Muscle of leg (tissue), 11 donors: Measurements from ENCODE around the gene CHST11. TPM values are rescaled to one million over a fixed set of nuclear protein-coding genes. Genes with fewer than 3 reads are reported as not detected.

Experiments used
- DNase-seq: peaks from one replicate; pipeline ENCODE4 v3.0.0; 2013
- H3K27ac ChIP-seq: one replicate; pipeline ENCODE4 v1.5.1; 2013; ENCODE audit warnings: mild to moderate bottlenecking, low read length, control low read depth
- H3K27me3 ChIP-seq: one replicate; pipeline ENCODE4 v1.6.1; 2013; ENCODE audit warnings: low read length; ENCODE audit not compliant: control insufficient read depth, insufficient read depth
- H3K36me3 ChIP-seq: one replicate; pipeline ENCODE4 v1.6.1; 2013; ENCODE audit warnings: low read length; ENCODE audit not compliant: control insufficient read depth, insufficient read depth
- H3K4me1 ChIP-seq: one replicate; pipeline ENCODE4 v1.6.1; 2013; ENCODE audit warnings: low read length; ENCODE audit not compliant: control insufficient read depth, insufficient read depth
- H3K4me3 ChIP-seq: one replicate; pipeline ENCODE4 v1.5.1; 2013; ENCODE audit warnings: low read length, control low read depth
- H3K9me3 ChIP-seq: replicated peaks from 2 replicates; pipeline ENCODE4 v1.6.1; 2013; ENCODE audit warnings: low read depth, low read length; ENCODE audit not compliant: control insufficient read depth
- WGBS: methylation state at CpG from one replicate; pipeline ENCODE4 v1.1.5; 2013; ENCODE audit warnings: missing lambda C conversion rate; ENCODE audit not compliant: insufficient coverage; 5-methylcytosine and 5-hydroxymethylcytosine counted together
- polyA plus RNA-seq, 8 donors: library from polyadenylated mRNA; unstranded; fragments of 120-200 nt; gene quantifications; one replicate each; pipeline versions ENCODE4 v1.2.1 to v1.2.3, GENCODE V29; 2013; ENCODE audit warnings: inconsistent platforms in 1 of 8, low replicate concordance in 1 of 8; ENCODE audit not compliant: insufficient read length in 8 of 8, insufficient read depth in 1 of 8
- total RNA-seq: library from RNA; stranded (reverse); fragments of 120-200 nt; gene quantifications from one replicate; pipeline ENCODE4 v1.2.4, GENCODE V29; 2013

Gene CHST11
- total and polyA plus RNA-seq, 9 donors = 1.1 to 3.9 (median 2.3) TPM

DNA sequence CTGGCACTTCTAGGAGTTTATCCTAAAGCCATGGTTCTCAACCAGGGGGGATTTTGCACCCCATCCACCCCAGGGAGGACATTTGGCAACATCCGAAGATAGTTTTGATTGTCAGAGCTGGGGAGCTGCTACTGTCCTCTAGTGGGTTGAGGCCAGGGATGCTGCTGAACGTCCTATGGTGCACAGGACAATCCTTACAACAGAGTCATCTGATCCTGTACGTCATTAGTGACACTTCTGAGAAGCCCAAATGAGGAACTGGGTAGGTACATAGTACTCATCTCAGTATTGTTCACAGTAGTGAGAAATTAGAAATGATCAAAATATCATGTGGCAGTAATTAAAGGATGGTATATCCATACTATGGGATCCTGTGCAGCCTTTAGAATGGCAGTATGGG, 185.1 kb downstream of the CHST11 start:
- no CpG with 5 or more reads among the region's 3 CpGs for WGBS
- H3K27me3 ChIP-seq = peaks cover 3% of the 10 kb centered on the region
- no peak overlapping the region for H3K4me3 ChIP-seq
- no peaks in the 10 kb centered on the region for H3K36me3 ChIP-seq
- no peak overlapping the region for H3K27ac ChIP-seq
- peak; percentile 26 for DNase-seq
- peaks cover 2% of the 10 kb centered on the region for H3K4me1 ChIP-seq
- peaks cover 3% of the 10 kb centered on the region for H3K9me3 ChIP-seq

DNA sequence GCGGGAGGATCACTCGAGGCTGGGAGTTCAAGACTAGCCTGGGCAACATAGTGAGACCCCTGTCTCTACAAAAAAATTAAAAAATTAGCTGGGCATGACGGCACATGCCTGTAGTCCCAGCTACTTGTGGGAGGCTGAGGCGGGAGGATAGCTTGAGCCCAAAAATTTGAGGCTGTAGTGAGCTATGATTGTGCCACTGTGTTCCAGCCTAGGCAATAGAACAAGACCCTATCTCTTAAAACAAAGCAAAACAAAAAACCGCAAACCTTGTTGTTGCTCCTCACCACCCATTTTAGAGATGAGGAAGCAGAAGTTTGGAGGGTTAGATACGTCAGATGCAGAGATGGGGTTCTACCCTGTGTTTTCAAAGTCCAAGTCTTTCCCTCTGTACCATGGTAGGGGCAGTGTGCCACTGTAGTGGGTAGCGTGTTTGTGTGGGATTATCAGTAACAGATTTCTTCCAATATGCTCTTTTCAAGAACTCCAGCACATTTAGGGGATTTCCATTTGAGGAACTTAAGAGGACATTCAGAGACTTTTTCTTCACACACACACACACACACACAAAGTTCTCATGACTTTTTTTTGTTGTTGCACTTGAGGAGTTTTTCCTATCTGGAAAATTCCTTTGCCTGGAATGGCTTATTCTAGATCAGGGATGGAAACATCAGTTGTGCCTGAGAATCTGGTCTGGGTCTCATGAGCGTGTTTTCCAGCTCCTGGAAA, 186.5 kb downstream of the CHST11 start:
- Histone ChIP-seq H3K9me3 (peaks cover 3% of the 10 kb centered on the region), H3K4me3 (no peak overlapping the region), H3K4me1 (peaks cover 2% of the 10 kb centered on the region), H3K36me3 (no peaks in the 10 kb centered on the region), H3K27me3 (peaks cover 3% of the 10 kb centered on the region), H3K27ac (peak overlapping the region; percentile 25)
- DNase-seq = peak; percentile 28
- WGBS = 90% methylated on average over 2 of the region's 8 CpGs

DNA sequence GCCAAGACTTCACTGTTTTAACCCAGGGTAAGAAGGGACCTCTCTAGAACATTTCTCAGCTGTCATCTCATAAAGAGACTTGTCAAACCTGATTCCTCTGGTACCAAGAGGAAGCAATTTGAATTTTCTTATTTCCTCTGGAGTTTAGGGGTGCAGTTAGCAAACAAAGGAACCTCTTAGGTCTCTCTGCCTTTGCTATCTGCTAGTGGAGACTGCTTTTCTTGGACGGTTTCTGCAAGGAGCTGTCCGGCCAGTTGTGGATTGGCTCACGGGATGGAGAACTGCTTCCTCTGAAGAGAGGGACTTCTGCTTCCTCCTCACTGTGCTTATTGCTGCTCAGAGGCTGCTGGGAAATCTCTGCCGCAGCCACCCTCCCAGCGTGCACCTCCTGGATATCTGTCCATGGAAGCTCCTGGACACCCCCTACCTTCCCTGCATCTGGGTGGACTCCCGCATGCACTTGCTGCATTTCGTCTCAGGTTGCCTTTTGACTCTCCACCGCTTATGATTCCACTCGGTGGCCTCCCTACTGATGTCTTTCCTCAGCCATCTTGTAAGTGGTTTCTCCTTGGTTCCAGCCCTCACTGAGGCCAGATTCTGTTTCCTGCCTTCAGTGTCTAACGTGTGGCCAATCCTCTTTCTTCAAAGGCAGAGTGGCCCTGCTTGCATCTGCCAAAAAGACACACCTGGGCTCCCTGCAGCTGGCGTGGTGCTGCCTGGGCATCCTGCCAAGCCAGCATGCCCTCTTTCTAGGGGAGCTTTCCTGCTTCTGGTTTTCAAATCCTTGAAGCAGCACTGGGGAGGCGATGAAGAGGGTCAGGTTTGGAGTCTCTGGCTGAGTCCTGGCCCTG, 187.3 kb downstream of the CHST11 start:
- Histone ChIP-seq H3K4me1 (peaks cover 2% of the 10 kb centered on the region), H3K4me3 (no peak overlapping the region), H3K36me3 (no peaks in the 10 kb centered on the region), H3K27me3 (peaks cover 5% of the 10 kb centered on the region), H3K27ac (peak overlapping the region; percentile 25), H3K9me3 (peaks cover 3% of the 10 kb centered on the region)
- WGBS = 48% methylated on average over 12 of the region's 12 CpGs
- peak; percentile 64 for DNase-seq

DNA sequence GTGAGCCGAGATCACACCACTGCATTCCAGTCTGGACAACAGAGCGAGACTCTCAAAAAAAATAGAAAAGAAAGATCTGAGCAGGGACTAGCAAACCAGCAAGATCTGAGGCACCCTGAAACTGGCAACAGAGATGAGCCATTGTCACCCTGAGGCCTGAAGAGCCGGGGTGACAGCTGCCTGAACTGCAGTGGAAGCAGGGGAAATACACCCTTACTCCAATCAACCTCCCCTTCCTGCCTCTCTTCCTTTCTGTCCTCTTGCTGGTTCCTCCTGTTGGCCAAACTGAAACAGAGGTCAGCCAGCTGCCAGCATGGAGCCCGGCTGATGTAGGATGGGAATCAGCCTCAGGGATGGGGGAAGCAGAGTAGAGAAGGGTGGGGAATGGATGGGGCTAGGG, 192.0 kb downstream of the CHST11 start:
- 96% methylated on average over 2 of the region's 4 CpGs for WGBS
- peaks cover 5% of the 10 kb centered on the region for H3K4me1 ChIP-seq
- H3K27ac ChIP-seq = no peak overlapping the region
- no peak overlapping the region for H3K4me3 ChIP-seq
- no peak for DNase-seq
- no peaks in the 10 kb centered on the region for H3K36me3 ChIP-seq
- peaks cover 2% of the 10 kb centered on the region for H3K27me3 ChIP-seq
- no peaks in the 10 kb centered on the region for H3K9me3 ChIP-seq

DNA sequence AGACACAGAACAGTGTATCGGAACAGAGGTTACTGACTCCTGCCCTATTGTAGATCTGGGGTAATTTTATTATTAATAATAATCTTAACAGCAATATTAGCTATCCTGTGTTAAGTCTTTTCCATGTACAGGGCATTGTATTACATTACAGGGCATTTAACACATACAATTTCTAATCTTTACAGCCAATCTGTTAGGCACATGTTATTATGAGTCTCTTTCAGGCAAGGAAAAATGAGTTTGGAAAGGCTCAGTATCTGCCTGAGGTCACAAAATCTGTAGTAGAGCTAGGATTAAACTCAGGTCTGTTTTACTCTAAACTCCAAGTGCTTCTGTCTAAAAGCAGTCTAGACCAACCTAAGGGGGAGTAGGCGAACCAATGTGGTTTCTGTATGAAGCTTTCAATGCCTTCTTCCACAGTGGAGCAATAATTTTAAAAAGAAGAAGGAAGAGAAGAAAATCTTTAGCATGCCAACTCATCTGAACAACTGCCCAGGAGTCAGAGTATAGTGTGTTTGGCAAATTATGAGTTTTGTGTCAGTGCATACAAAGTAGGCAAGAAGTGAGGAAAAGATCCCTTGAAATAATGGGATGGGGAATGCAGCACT, 192.6 kb downstream of the CHST11 start:
- H3K27ac ChIP-seq = no peak overlapping the region

DNA sequence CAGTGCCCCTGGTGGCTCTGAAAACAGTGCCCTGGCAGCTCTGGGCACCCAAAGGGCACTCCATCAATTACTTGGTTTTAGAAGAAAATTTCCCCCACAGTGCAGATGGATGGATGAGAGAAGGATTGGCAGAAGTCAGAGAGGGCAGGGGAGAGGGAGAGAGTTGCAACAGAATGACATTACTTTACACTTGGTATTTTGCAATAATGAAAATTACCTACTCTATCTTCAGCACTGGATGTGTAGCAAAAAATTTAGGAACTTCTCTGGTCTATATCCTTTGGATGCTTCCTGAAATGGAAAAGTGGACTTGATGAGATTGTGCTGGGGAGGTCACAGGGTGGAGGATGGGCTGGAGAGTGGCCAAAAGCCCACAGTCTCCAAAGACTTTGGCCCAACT, 193.2 kb downstream of the CHST11 start:
- peaks cover 3% of the 10 kb centered on the region for H3K4me1 ChIP-seq

More for the DNA sequence above, 192.6 kb downstream of the CHST11 start:
- Histone ChIP-seq H3K36me3 (no peaks in the 10 kb centered on the region), H3K27me3 (peaks cover 7% of the 10 kb centered on the region), H3K4me3 (no peak overlapping the region), H3K9me3 (no peaks in the 10 kb centered on the region), H3K4me1 (peaks cover 4% of the 10 kb centered on the region)
- no peak for DNase-seq
- WGBS = no CpG with 5 or more reads among the region's 2 CpGs

DNA sequence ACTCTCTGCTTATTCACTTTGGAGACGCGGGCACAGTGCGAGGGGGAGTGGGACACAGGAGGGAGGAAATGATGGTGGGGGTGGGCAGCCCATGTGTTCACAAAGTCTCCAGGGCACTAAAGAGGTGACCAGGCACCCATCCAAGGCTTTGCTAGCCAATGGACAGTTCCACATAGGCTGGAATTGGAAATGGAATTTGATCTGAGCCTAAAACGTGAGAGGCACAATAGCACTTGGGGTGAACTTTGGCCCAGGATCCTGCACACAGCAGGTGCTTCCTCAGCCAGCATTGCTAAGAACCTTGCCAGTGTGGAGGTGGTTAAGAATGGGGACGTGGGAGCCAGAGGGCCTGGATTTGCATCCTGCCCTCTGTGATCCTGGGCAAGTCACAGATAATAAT, 193.8 kb downstream of the CHST11 start:
- Histone ChIP-seq H3K36me3 (no peaks in the 10 kb centered on the region), H3K27me3 (peaks cover 7% of the 10 kb centered on the region), H3K9me3 (no peaks in the 10 kb centered on the region), H3K27ac (no peak overlapping the region), H3K4me3 (no peak overlapping the region), H3K4me1 (peaks cover 3% of the 10 kb centered on the region)
- no peak for DNase-seq
- WGBS = 77% methylated on average over 4 of the region's 5 CpGs

More for the DNA sequence above, 193.2 kb downstream of the CHST11 start:
- H3K27me3 ChIP-seq = peaks cover 7% of the 10 kb centered on the region
- no peaks in the 10 kb centered on the region for H3K36me3 ChIP-seq
- H3K4me3 ChIP-seq = no peak overlapping the region
- no peaks in the 10 kb centered on the region for H3K9me3 ChIP-seq
- H3K27ac ChIP-seq = no peak overlapping the region
- DNase-seq = no peak

DNA sequence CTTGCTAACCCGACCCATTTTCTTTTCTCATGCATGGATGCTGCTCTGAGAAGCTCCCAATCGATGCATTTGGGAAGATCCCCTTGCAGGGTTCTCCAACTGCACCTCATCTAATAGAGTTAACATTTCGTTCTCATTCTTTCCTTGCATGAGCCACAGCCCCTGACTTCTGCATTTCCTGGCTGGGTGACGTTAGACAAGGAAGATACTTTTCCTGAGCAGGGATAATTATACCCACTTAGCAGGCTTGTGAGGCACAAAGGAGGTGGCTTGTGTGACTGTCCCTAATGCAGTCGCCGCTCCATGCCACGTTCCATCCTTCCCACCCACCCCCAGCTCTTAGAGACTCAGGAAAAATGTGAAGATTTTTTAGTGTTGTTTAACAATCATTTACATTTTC, 195.1 kb downstream of the CHST11 start:
- H3K9me3 ChIP-seq = no peaks in the 10 kb centered on the region
- H3K36me3 ChIP-seq = no peaks in the 10 kb centered on the region
- DNase-seq = no peak
- H3K27me3 ChIP-seq = peaks cover 11% of the 10 kb centered on the region
- no peak overlapping the region for H3K4me3 ChIP-seq
- peaks cover 3% of the 10 kb centered on the region for H3K4me1 ChIP-seq
- no peak overlapping the region for H3K27ac ChIP-seq
- WGBS = 56% methylated on average over 2 of the region's 7 CpGs

DNA sequence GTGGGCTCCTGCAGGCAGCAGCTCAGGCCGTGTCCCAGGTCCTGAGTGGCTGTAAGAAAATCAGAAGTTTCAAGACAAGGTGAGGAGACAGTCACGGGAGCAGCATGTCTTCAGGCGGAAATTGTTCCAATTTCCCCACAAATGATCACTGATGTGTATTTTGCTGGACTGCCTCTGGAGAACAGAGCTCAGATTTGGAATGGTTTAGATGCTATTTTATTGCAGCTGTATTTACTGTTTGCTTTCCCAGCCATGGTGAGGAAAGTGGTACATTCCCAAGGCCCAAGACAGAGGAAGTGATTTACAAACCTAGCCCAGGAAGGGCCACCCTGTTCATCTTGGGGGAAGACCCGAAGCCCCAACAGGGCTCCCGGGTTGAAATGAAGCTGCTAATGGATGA, 195.6 kb downstream of the CHST11 start:
- Histone ChIP-seq H3K27me3 (peaks cover 11% of the 10 kb centered on the region), H3K9me3 (no peaks in the 10 kb centered on the region), H3K4me1 (peaks cover 3% of the 10 kb centered on the region), H3K4me3 (no peak overlapping the region), H3K36me3 (no peaks in the 10 kb centered on the region), H3K27ac (peak overlapping the region; percentile 17)
- 62% methylated on average over 2 of the region's 5 CpGs for WGBS
- DNase-seq = peak; percentile 79

DNA sequence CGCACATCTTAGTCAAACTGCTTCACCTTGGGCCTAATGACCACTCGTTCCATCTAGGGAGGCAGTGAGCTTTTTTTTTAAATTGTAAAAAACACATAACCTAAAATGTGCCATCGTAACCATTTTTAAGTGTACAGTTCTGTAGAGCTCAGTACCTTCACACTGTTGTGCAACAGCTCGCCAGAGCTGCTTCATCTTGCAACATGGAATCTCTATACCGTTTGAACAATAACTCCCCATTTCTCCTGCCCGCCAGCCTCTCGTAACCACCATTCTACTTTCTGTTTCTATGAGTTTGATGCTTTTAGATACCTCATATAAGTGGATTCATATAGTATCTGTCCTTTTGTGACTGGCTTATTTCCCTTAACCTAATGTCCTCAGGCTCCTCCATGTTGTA, 196.2 kb downstream of the CHST11 start:
- H3K4me3 ChIP-seq = no peak overlapping the region
- H3K4me1 ChIP-seq = peaks cover 3% of the 10 kb centered on the region
- WGBS = 94% methylated on average over 2 of the region's 7 CpGs
- DNase-seq = no peak
- H3K9me3 ChIP-seq = no peaks in the 10 kb centered on the region
- no peaks in the 10 kb centered on the region for H3K36me3 ChIP-seq
- H3K27me3 ChIP-seq = peaks cover 15% of the 10 kb centered on the region
- no peak overlapping the region for H3K27ac ChIP-seq
